NOMO-1 treated with dmso at 0.1 percent for 144 hours (cell line): ENCODE measurements around the gene RPL18.

Experiments
- DNase-seq: peaks from one replicate; lab custom pipeline; 2025; ENCODE audit not compliant: unreplicated experiment; lab: John Stamatoyannopoulos, UW

Gene RPL18

DNA sequence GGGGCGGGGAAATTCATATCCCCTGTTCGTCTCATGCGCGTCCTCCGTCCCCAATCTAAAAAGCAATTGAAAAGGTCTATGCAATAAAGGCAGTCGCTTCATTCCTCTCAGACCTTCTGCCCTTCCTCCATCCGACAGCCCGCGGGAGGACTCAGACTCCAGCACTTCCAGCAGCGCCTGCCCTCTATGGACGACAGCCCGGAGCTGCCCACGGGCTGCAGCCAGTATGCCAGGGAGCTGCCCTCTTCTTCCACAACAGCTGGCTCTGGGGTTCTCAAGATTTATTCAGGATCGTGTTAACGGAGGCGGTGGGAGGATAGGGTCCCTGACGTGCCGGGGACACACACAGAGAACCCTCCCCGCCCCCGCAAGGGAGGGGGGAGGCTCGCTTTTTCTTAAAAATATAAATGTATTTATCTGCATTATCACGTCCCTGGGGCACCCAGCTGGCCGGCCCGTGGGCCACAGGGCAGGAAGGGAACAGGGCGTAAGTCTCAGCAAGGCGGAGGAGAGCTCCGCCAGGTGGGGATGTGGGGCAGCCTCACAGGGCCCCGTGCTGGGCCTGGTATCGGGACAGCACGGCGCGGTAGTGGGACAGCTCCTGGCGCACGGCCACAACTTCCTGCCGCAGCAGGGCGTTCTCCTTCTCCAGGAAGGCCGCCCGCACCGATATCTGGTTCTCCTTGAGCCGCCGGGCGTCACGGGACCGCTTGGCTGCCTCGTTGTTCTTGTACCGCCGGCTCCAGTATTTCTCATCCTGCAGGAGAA, 11.5 kb upstream of the RPL18 start:
- DNase-seq, result no peak

DNA sequence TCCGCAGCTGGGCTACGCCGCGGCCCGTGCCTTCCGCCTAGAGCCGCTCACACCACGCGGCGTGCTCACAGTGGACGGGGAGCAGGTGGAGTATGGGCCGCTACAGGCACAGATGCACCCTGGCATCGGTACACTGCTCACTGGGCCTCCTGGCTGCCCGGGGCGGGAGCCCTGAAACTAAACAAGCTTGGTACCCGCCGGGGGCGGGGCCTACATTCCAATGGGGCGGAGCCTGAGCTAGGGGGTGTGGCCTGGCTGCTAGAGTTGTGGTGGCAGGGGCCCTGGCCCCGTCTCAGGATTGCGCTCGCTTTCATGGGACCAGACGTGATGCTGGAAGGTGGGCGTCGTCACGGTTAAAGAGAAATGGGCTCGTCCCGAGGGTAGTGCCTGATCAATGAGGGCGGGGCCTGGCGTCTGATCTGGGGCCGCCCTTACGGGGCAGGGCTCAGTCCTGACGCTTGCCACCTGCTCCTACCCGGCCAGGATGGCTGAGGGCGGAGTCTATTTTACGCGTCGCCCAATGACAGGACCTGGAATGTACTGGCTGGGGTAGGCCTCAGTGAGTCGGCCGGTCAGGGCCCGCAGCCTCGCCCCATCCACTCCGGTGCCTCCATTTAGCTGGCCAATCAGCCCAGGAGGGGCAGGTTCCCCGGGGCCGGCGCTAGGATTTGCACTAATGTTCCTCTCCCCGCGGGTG, 10.8 kb upstream of the RPL18 start:
- no peak for DNase-seq

DNA sequence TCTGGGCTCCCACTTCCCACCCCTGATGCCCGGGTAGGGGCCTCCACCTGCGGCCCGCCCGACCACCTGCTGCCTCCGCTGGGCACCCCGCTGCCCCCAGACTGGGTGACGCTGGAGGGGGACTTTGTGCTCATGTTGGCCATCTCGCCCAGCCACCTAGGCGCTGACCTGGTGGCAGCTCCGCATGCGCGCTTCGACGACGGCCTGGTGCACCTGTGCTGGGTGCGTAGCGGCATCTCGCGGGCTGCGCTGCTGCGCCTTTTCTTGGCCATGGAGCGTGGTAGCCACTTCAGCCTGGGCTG, 10.3 kb upstream of the RPL18 start:
- no peak for DNase-seq

DNA sequence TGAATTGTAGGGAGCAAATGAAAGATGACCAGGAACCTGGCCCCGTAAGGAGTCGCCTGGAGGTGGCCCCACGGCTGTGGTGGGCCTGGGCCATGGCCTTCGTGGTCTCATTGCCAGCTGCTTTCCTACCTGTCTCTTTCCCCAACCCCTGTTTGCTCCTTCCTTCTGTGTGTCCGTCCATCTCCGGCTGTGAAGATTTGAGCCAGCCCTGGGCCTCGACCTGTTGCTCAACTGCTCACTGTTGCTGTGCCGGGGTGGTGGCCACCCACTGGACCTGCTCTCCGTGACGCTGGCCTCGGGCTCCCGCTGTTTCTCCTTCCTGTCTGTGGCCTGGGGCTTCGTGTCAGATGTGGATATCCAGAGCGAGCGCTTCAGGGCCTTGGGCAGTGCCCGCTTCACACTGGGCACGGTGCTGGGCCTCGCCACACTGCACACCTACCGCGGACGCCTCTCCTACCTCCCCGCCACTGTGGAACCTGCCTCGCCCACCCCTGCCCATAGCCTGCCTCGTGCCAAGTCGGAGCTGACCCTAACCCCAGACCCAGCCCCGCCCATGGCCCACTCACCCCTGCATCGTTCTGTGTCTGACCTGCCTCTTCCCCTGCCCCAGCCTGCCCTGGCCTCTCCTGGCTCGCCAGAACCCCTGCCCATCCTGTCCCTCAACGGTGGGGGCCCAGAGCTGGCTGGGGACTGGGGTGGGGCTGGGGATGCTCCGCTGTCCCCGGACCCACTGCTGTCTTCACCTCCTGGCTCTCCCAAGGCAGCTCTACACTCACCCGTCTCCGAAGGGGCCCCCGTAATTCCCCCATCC, 9.7 kb upstream of the RPL18 start:
- DNase-seq, result no peak

DNA sequence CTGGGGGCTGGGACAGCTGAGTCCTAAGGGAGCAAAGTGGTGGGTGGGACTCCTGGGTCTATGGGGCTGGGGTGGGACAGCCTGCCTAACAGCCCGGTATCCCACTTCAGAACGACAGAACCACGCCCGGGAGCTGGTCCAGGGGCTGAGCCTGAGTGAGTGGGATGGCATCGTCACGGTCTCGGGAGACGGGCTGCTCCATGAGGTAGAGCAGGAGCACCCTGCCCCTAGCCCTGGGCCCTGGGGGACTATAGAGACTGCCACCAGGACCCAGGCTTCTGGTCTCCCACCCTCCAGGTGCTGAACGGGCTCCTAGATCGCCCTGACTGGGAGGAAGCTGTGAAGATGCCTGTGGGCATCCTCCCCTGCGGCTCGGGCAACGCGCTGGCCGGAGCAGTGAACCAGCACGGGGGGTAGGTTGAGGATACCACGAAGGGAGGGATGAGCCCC, 8.9 kb upstream of the RPL18 start:
- DNase-seq, result no peak

DNA sequence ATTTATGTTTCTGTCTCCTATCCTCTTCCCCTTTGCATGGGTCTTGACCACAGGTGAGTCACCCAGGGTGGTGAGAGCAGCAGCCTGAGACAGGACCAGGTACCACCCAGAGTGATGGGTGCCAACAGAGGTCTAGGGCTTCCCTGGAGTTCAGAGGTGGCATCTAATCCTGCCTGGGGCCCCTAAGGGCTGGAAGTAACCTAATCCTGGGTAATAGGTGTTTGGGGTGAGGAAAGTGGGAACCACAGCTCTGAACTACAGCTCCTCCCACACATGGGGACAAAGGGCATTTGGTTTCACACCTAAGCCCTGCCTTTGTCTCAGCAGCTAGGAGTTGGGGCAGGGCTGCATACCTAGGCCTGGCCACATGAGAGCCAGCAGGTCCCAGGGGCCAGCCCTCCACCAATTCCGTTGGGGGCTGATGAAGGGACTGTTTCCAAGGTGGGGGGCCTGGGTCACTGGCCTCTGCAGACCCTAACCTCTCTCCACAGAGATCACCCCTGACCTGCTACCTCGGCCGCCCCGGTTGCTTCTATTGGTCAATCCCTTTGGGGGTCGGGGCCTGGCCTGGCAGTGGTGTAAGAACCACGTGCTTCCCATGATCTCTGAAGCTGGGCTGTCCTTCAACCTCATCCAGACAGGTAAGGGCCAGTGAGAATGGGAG, 8.4 kb upstream of the RPL18 start:
- DNase-seq, result no peak

DNA sequence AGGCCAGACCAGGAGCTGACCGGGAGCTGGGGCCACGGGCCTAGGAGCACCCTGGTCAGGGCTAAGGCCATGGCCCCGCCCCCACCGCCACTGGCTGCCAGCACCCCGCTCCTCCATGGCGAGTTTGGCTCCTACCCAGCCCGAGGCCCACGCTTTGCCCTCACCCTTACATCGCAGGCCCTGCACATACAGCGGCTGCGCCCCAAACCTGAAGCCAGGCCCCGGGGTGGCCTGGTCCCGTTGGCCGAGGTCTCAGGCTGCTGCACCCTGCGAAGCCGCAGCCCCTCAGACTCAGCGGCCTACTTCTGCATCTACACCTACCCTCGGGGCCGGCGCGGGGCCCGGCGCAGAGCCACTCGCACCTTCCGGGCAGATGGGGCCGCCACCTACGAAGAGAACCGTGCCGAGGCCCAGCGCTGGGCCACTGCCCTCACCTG, 6.9 kb upstream of the RPL18 start:
- DNase-seq, result no peak

DNA sequence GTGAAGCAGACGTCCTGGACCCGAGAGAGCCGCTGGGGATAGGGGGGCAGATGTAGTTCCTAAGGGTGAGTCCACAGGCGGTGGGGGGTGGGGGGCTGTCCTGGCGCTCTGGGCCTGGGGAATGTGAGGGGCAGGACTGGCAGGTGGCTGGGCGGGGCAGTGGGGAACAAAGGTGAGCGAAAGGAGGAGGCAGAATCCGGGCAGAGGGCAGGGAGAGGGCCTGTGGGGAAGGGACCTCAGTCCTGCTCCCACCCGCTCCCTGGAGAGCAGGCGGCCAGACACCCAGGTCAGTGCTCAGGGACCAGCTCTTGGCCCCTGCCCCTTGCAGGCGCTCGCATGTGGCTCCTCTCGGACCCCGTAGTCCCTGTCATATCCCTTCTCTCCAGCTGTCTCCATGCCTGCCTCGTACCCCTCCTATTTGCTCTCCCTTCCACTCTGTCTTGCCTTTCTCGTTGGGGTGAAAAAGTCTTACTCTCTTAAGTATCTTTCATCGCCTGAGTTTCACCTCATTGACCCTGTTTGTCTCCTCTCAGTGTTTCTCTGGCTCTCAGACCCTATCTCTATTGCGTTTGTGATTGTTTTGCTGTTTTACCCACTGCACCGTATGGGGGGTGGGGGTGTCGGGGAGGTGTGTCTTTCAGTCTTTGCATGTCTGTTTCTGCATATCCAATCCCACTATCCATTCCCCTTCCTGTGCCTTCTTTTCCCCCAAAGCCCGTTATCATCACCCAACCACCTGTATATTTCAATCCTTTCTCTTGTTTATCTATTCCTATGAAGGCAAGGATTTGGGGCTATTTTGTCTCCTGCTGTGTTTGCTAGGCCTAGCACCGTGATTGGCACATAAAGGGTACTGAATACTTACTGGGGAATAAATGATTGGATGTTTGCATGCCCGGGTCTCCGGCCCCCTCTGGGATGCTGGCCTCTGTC, 6.1 kb upstream of the RPL18 start:
- DNase-seq, result no peak

DNA sequence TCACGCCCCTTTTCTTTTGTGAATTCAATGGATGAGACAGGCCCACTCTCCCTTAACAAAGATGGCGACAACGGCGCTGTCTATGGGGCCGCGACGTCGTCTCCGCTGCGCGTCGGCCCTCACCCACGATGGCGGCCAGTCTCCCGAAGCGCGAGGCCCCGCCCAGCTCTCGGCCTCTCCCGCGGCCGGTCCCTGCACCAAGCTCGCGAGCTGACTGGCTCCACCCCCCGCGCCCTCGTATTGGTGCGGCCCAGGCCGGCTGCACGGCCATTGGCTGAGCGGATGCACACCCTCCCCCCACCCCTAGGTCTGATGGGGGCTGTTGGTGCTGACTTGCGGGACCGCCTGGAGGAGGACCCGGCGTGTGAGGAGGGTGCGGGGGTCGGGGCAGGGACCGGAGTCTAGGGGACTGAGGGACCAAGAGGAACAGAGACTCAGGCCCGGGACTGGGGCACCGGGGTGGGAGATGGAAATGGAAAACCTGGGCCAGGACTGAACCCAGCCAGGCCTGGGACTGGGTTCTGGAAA, 5.2 kb upstream of the RPL18 start:
- DNase-seq, result no peak

DNA sequence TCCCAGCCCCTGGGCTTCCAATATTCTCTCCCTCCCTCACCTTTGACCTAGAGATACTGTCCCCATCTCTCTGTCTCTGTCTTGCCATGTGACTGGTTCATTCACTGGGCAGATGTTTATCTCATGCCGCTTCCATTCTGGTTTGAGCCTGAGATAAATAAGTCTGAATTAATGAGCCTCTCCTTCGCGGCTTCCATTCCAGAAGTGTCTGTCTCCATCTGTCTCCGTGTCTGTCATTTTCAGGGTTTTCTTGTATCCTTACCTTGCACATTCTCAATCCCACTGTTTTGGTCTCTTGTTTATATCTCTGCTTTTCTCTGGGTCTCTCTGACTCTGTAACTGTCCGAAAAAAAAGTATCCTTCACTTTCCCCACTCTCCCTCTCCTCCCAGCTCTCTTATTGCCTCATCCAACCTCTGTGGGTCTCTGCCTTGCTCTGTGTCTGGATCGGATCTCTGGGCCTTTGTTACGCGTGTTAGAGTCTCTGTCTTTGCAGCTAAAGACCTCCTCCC, 4.6 kb upstream of the RPL18 start:
- no peak for DNase-seq

DNA sequence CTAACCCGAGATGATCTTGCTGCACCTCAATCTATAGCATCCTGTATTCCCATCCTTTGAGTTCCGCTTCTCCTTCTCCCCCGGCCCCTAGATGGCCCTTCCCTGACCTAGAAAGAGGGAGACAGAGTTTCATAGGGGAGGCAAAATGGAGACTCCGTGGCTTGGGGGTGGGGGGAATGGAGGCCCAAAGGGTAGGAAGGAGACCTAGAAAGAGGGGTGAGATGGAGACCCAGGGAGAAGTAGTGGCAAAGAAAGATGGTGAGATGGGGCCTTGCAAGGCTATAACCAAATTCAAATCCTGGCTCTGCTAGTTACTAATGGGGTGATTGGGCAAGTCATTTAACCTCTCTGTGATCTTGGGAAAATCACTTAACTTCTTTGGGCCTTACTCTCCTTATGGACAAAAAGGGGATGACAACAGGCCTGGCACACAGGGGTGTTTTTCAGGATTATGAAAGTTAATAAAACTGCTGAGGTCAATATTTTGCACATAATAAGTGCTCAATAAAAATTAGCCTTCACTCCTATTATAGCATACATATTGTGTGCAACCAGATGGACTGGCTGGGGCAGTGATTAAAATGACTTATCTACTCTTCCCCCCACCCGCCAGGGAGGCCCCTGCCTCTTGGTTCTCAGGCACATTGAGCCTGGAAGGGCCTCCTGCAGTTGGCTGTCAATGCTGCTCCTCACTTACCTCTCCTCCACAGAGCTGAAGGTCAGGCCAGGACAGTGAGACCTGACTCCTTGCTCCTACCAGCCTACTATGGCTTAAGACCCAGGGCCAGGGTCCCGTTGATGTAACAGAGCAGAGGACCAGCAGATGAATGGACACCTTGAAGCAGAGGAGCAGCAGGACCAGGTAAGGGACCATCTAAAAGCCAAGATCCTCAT, 961 bp upstream of the RPL18 start:
- no peak for DNase-seq

DNA sequence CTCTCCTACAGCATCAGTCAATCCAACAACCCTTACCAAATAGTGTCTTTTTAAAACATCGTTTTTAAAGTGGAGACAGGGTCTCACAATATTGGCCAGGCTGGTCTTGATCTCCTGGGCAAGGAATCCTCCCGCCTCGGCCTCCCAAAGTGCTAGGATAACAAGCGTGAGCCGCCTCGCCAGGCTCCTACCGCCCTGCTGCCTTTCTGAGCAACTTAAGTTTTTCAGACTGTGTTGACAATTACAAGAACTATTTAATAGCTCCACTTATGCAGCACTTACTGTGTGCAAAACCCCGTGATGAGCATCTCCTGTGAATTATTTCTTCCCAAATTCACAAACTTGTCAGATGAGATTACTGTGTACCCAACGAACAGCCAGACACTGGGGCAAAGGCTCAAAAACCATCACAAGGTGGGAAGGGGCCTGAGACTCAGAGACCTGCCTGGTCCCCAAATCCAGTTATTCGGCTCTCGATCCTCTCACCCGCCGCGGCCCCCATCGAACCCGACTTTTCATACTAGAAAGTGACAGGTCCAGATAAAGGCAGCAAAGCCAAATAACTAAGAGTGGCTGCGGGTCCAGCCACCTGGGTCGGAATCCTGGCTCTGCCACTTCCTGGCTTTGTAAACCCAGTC, 581 bp downstream of the RPL18 start:
- DNase-seq, result no peak

DNA sequence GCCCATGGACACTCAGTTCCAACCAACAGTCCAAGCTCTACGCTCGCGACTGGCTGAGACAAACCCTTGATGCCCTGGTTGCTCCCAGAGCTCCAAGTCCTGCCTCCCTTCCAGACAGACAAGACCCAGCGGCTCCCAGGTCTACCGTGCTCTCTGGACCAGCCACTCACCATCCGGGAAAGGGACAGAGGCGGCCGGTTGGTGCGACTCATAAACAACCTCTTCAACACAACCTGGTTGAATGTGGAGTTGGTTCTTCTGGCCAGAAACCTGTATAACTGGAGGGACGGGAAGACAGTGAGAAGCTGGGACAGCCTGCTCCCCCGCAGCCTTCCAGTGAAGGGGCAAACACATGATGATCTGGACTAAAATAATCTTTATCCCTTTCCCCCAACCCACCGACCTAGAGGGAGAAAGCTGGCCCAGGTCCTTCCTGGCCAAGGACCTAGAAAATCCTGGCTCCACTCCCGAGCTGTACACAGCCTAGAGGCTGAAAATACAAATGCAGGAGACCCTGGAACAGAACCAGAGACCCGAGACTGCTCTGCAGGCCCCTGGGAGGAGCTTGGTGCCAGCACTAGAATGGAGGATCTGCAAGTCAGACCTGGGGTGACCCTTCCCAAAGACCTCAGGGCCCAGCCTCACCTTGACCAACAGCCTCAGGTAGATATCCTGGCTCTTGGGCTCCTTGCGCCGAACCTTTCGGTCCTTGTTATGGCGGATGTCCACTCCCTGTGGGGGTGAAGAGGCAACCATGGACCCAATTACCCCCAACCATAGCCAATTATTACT, 1.6 kb downstream of the RPL18 start:
- no peak for DNase-seq

DNA sequence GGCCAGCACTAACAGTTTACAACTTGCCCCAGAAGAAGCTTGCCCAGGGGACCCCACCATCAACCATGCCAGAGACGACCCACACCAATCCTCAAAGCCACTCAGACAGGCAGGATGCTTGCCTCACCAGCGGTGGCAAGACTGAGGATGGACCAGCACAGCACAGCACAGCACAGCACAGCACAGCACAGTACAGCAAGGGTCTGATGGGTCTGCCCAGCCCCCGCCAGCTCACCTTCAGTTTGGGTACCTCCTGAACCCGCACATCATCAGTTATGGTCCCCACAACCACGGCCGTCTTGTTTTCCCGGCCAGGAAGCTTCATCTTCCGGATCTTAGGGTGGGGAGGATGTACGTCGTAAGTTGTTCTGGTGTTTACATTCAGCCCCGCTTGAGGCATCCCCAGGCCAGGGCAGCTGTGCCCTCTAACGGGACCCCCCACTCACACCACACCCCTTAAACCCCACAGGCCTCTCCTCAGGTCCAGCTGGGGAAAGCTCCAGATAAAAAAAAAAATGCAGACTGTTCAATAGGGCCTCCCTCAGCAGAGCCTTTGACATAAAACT, 2.4 kb downstream of the RPL18 start:
- no peak for DNase-seq

DNA sequence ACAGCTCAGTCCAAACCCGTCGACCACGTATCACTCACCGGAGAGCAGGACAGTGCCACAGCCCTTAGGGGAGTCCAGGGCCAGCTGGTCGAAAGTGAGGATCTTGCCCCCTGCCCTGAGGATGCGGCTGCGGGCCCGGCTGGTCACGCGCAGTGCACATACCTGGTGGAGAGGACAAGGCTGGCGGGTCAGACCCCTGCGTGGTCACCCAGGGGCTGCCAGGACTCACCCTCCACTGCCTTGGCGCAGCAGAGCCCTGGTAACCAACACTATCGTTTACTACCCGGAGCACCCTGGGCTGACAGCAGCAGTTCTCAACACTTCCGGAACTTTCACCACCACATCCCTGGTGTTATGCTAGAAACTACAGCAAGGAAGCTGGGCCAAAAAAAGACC, 2.9 kb downstream of the RPL18 start:
- DNase-seq, result no peak

DNA sequence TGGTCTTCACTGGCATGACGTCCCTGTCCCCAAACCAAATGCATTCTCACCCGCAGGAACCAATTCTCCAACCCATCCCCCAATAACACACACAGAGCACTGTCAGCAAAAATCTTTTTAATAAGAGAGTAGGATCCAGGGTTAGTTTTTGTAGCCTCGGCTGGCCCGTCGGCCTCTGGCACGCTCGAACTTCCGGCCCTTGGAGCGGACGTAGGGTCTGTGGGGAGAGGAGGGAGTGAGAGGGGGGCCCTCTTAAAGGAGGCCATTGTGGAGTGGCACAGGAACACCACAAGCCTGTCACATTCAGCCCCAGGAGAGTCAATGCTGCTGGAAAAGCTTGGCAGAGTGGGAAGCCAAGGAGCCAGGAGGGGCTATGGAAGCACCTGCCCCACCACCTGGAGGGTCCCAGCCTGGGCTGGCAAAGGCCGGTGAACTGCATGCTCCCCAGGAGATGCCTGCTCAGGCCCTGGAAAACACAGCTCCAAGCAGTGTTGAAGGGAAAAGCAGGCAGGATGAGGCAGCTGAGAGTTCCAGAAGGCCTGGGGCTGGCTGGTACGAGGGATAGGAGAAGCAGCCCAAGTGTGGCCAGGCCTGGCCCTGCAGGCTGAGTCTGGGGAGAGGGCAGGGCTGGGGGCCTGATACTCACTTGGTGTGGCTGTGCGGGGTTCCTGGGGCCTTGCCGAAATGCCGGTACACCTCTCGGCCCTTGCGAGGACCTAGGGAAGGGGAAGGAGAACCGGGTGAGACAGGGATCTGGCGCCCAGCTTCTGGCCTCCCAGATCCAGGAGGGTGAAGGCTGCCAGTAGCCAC, 3.5 kb downstream of the RPL18 start:
- no peak for DNase-seq
